ENCODE results near the gene CEP89.

CEP89 gene

DNA sequence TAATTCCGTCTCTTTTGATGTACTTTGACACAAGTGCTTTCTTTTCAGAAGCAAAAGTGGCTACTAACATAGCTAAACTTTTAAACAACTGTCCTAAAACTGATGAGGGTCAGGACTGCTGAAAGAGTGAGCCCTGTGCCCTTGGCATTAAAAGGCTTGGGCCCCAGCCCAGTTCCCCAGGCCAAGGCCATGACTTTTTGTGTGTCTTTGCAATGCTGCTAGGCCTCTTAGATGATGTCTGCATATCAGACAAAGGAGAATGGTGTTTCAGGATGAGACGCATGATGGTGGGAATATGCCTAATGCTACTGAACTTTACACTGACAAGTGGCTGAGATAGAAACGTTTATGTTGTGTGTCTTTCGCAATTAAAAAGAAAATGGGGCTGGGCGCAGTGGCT is 140.1 kb downstream of the CEP89 start:
- DNase-seq, result no peak

DNA sequence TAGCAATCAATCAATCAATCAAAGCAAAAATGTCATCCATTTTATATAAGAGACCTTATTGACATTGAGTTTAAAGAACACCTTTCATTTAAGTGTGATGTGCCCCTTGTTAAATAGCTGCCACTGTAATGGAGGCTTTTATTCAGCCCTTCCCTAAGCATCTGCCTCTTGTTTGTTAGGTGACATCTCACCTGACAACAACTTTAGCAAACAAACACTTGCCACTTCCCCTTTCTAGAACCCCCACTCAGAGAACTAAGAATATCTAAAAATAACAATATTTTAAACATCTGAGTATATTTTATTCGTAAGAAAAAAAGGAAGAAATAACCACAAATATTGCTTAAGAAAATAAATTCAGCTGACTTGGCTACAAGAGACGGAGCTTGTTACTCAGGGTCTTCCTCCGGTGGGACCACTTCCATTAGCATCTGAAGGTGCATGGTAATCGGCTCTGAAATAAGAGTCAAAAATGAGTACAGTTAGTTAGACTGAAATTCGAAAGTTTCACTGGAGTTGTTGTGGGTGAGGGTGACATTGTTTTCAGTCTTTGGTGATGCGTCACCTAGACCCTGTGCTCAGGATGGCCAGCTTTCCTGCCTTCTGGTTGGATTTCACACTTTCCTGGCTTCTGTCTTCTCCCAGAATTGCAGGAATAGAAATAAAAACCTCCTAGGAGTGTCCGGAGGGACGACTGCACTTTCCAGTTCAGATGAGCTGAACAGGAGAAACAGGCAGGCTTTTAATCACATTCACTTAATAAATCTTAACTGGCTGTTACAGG is 141.3 kb downstream of the CEP89 start:
- no peak for DNase-seq

DNA sequence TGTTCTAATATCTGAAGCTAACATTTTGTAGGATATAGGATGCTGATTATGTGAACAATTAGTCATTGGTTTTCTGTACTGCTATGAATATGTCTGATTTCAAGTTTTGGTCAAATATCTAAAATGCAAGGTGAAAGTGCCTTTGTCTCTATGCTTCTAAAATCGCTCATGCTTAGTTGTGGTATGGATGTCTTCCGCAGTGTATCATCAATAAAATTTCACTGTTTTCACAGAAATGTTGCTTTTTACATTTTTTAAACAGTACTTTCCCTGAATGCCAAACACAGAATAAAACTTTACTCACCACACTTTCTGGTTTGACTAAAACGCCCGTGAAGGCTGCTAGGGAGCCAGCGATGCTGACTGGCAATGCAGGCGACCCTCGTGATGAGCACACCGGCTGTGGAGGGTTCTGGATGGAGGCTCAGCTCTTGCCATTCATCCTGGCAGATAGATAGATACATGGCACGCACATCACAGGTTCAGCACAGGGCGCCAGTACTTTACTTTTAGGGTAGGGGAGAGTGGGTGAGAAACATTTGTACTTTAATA is 142.3 kb downstream of the CEP89 start:
- no peak for DNase-seq

DNA sequence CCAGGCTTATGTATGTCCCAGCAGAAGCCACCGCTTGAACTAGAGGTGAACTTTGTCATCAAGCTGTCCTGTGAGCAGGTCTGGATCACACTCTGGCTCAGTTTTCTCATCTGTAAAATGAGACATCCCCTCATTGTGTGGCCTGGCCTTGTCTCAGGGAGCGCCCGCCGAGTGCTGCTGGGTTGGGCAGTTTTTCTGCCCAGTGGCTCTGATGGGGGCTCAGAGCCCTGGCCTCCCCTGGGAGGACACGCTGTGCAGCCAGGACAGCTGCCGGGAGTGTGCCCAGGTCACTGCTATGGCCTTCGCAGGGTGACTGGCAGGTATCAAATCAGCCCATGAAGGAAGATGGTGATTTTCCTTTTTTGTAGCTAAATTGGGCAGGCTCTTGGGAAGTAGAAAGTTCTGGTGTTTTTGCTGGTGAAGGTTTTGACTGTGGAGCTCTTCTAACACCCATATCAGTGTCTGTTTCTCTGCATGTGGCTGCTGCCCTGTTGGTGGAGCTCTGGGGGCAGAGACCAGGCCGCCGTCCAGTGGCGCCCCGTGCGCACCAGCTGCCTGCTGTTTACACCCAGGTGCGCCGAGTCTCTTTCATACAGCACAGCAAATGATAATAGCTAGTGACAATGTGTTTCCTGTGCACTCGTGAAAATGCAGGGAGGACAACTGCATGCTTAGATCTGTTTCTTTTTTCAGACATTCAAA is 143.0 kb downstream of the CEP89 start:
- DNase-seq, result no peak

DNA sequence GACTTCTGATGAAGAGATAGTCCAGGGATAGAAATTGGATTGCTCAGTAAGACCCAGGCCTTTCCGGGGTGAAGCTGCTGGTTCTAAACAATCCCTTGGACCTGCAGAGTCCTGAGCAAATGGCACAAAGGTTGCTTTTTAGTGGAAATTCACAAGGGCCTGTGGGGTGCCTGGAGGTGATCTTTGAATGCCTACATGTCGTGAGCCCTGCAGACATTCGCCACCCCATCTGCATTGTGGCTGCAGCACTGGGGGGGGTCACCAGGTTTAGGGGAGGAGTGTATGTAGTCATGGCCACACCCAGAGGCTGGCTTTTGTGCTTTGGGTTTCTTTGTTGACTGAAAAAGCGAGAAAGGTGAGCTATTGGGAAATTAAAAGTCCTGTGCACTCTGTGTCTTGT is 143.6 kb downstream of the CEP89 start:
- DNase-seq, result no peak
